OCI-LY3 (cell line): ENCODE measurements around the gene DNAI1.

ENCODE experiments used
- H2AFZ ChIP-seq: fragments of 200-600, 300-600 bp; shearing (Covaris generic); 2 replicates; pipeline ENCODE4 v1.6.0; 2014; ENCODE audit warnings: antibody characterized with exemption, low read depth, low read length
- H3K27ac ChIP-seq: fragments of 200-600, 300-600 bp; sonication (generic); 2 replicates; pipeline ENCODE4 v1.5.1; 2014; ENCODE audit warnings: mild to moderate bottlenecking, low read length, moderate library complexity, mixed read lengths
- H3K27me3 ChIP-seq: fragments of 200-600, 300-600 bp; sonication (generic); 2 replicates; pipeline ENCODE4 v1.6.1; 2014; ENCODE audit warnings: low read depth, low read length, mixed read lengths
- H3K36me3 ChIP-seq: fragments of 200-600, 300-600 bp; sonication (generic); replicated peaks from 2 replicates; pipeline ENCODE3; 2014; ENCODE audit warnings: low read depth, low read length, mixed read lengths
- H3K4me1 ChIP-seq: fragments of 300-600, 200-600 bp; sonication (generic); 2 replicates; pipeline ENCODE4 v1.6.1; 2014; ENCODE audit warnings: low read length, mixed read lengths
- H3K4me2 ChIP-seq: fragments of 200-600, 300-600 bp; sonication (generic); 2 replicates; pipeline ENCODE4 v1.6.1; 2014; ENCODE audit warnings: low read length, mixed read lengths
- H3K4me3 ChIP-seq: fragments of 300-600, 200-600 bp; sonication (generic); 2 replicates; pipeline ENCODE4 v1.5.1; 2014; ENCODE audit warnings: antibody characterized with exemption, mild to moderate bottlenecking, low read length, moderate library complexity
- H3K79me2 ChIP-seq: fragments of 300-600, 200-600 bp; shearing (Covaris generic); 2 replicates; pipeline ENCODE4 v1.6.1; 2014; ENCODE audit warnings: mild to moderate bottlenecking, low read length, mixed read lengths
- H3K9ac ChIP-seq: fragments of 300-600, 200-600 bp; shearing (Covaris generic); 2 replicates; pipeline ENCODE4 v1.6.0; 2014; ENCODE audit warnings: mild to moderate bottlenecking, low read length, moderate library complexity
- H3K9me3 ChIP-seq: fragments of 200-600, 300-600 bp; shearing (Covaris generic); 2 replicates; pipeline ENCODE4 v1.6.1; 2014; ENCODE audit warnings: low read length, mixed read lengths; ENCODE audit not compliant: insufficient read depth
- H4K20me1 ChIP-seq: fragments of 200-600, 300-600 bp; sonication (generic); 2 replicates; pipeline ENCODE4 v1.6.1; 2016; ENCODE audit warnings: low read length, mixed read lengths; ENCODE audit not compliant: insufficient read depth
- EZH2phosphoT487 ChIP-seq: fragments of 200-600 bp; shearing (Covaris generic); IDR thresholded peaks from 2 replicates; pipeline ENCODE4 v1.6.1; 2018; ENCODE audit warnings: antibody characterized with exemption, mixed run types, low read depth
- TF ChIP-seq, protein P1 (sequence below): fragments of 200-600, 300-600 bp; sonication (generic); IDR thresholded peaks from 2 replicates; pipeline ENCODE4 v1.5.1; 2014; ENCODE audit warnings: antibody characterized with exemption, low read length, low read depth

Gene DNAI1

DNA sequence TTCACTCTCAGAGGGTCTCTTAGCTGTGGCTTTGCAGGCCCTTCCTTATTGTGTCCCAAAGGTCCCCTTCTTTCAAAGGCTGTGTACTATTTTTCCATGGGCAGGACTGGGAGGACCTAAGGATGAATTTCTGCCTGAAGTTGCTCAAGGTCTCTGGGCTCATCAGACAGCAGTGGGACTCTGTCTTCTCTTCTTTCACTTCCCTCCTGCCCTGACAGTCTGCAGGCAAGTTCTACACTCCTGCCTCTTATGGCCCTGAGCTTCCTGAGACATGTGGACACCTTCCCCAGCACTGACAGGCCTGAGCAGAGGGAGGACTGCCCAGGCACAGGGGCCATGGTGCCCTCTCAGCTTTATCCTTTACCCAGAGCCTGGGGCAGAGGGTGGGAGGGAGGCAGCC, 49.4 kb downstream of the DNAI1 start:
- Histone ChIP-seq H4K20me1 (no peaks in the 10 kb centered on the region), H3K4me1 (no peaks in the 10 kb centered on the region; the same call in 1 of the 2 replicates), H3K4me3 (no peak overlapping the region), H3K27ac (no peak overlapping the region), H2AFZ (no peak overlapping the region), H3K4me2 (no peak overlapping the region), H3K9me3 (no peaks in the 10 kb centered on the region), H3K9ac (no peak overlapping the region), H3K36me3 (no peaks in the 10 kb centered on the region), H3K79me2 (no peaks in the 10 kb centered on the region), H3K27me3 (peaks cover 16% of the 10 kb centered on the region)
- TF ChIP-seq, protein P1, sequence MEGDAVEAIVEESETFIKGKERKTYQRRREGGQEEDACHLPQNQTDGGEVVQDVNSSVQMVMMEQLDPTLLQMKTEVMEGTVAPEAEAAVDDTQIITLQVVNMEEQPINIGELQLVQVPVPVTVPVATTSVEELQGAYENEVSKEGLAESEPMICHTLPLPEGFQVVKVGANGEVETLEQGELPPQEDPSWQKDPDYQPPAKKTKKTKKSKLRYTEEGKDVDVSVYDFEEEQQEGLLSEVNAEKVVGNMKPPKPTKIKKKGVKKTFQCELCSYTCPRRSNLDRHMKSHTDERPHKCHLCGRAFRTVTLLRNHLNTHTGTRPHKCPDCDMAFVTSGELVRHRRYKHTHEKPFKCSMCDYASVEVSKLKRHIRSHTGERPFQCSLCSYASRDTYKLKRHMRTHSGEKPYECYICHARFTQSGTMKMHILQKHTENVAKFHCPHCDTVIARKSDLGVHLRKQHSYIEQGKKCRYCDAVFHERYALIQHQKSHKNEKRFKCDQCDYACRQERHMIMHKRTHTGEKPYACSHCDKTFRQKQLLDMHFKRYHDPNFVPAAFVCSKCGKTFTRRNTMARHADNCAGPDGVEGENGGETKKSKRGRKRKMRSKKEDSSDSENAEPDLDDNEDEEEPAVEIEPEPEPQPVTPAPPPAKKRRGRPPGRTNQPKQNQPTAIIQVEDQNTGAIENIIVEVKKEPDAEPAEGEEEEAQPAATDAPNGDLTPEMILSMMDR, result no peak
- no peak for TF ChIP-seq EZH2phosphoT487

DNA sequence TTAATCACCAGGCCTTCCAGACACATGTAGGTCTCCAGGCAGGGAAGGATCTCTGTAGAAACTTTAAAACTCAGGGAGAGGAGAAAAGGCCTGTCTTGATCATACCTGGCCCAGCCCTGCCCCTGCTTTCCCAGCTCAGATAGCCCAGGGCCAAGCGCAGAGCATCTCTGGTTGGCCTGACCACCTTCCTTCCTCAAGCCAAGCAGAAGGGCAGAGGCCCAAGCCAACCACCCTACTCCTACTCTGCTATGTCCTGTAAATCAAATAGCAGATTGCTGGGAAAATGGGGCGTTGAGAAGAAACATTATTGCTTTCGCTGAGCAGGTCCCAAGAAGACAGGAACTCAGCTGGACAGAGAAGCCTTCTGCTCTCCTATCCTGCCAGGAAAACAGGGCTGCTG, 49.9 kb downstream of the DNAI1 start:
- Histone ChIP-seq H2AFZ (no peak overlapping the region), H3K4me3 (no peak overlapping the region), H3K4me1 (no peaks in the 10 kb centered on the region; the same call in 1 of the 2 replicates), H3K27ac (no peak overlapping the region), H3K9ac (no peak overlapping the region), H4K20me1 (no peaks in the 10 kb centered on the region), H3K36me3 (no peaks in the 10 kb centered on the region), H3K27me3 (peaks cover 16% of the 10 kb centered on the region), H3K4me2 (no peak overlapping the region), H3K79me2 (no peaks in the 10 kb centered on the region), H3K9me3 (no peaks in the 10 kb centered on the region)
- TF ChIP-seq EZH2phosphoT487, result no peak
- TF ChIP-seq, protein P1, result no peak

DNA sequence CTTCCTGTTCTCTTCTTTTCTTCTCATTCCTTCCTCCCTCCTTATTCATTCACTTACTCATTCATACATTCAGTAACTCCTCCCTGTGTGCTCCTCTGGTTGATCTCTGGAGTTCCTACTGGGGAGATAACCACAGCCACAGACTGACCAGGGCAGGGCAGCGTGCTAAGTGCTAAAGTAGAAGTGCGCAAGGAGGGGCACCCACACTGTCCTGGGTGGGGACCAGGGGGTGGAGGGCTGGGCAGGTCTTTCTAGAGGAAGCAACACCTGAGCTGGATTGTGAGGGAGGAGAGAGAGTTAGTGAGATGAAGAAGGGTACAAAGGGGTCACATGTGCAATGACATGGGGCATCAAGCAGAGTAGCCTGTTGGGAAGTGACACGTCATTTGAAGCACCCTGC, 50.3 kb downstream of the DNAI1 start:
- Histone ChIP-seq H3K27me3 (peaks cover 16% of the 10 kb centered on the region), H3K27ac (no peak overlapping the region), H4K20me1 (no peaks in the 10 kb centered on the region), H3K36me3 (no peaks in the 10 kb centered on the region), H3K79me2 (no peaks in the 10 kb centered on the region), H3K4me2 (no peak overlapping the region), H3K9me3 (no peaks in the 10 kb centered on the region), H2AFZ (no peak overlapping the region), H3K9ac (no peak overlapping the region), H3K4me1 (no peaks in the 10 kb centered on the region; the same call in 1 of the 2 replicates), H3K4me3 (no peak overlapping the region)
- TF ChIP-seq EZH2phosphoT487, result no peak
- TF ChIP-seq, protein P1, result no peak

DNA sequence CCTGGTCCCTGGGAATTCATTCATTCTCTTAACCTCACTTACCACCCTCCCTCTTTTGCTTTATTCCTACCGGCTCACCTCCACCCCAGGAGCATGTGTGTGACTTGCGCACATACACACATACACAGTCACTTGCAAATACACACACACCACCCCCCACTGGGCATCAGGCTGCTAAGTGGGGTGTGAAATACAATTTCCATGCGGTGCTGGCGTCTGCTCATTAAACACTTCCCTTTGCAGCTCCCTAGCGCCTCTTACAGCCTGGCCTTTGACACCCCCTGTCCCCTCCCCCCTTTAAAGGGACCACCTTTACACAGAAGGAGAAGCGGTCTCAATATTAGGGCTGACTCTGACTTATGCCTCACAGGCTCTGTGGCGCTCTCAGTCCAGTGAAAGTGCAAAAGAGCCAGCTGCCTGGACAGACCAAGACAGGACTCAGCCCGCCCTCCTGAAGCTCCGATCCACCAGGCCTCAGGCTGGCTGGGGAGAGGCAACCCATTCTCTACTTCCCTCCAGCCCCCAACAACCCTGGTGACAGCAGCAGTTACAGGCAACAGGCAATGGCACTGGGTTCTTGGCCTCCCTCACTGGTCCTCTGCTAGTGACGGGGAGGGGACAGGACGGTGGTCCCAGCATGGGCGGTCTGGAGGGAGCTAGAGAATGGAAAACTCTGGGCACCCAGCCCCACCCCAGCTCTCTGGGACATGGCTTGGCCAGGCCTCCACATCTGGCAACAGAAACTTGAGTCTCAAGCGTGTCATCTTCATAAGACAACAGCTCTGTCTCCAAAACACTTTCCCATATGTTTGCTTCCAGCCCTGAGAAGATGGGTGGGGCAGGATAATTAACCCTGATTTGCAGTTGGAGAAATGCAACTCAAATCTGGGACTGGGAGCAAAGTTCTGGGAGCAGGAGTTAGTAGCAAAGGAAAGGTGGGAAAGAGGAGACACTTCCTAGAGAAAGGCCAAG, 52.2 kb downstream of the DNAI1 start:
- no peak overlapping the region for H3K4me3 ChIP-seq
- no peaks in the 10 kb centered on the region; the same call in 1 of the 2 replicates for H3K4me1 ChIP-seq
- no peak overlapping the region for H3K9ac ChIP-seq
- H3K27ac ChIP-seq, result no peak overlapping the region
- TF ChIP-seq, protein P1, result no peak
- TF ChIP-seq EZH2phosphoT487, result no peak
- no peaks in the 10 kb centered on the region for H3K36me3 ChIP-seq
- H3K27me3 ChIP-seq, result peaks cover 7% of the 10 kb centered on the region; the same call in 1 of the 2 replicates
- H2AFZ ChIP-seq, result no peak overlapping the region
- no peak overlapping the region for H3K4me2 ChIP-seq
- H3K9me3 ChIP-seq, result no peaks in the 10 kb centered on the region
- H3K79me2 ChIP-seq, result no peaks in the 10 kb centered on the region
- no peaks in the 10 kb centered on the region for H4K20me1 ChIP-seq
